ENCODE data around the gene BUD23. TPM values are rescaled to one million over a fixed set of nuclear protein-coding genes. Genes with fewer than 3 reads are reported as not detected.
A peak's percentile ranks its signal among the peaks of the same experiment; 100 is the strongest.

The BUD23 gene
- total and polyA plus RNA-seq, 9 of the 15 experiments (the other 6 are each of a cell fraction or from before 2014, with no cell fraction given): 79.5 to 270 (median 150) TPM

GRCh38 chr7:73663033-73663432 lies 20.4 kb upstream of the BUD23 start (continued):
- TF ChIP-seq TRIM28 (IDR thresholded peaks at IDR 0.05): peak; percentile 82
- no peak for TF ChIP-seq MEF2D (tag; conservative IDR thresholded peaks at IDR 0.05; ENCODE audit: low read depth)
- TF ChIP-seq SLC30A9 (CRISPR knock-in tag; IDR thresholded peaks at IDR 0.05): no peak
- TF ChIP-seq PHB (CRISPR knock-in tag; IDR thresholded peaks at IDR 0.05): no peak
- TF ChIP-seq E2F3 (CRISPR knock-in tag; IDR thresholded peaks at IDR 0.05): no peak
- TF ChIP-seq DIDO1 (tag; IDR thresholded peaks at IDR 0.05; ENCODE audit: low read depth): no peak
- TF ChIP-seq SRSF9 (IDR thresholded peaks at IDR 0.05; ENCODE audit: borderline replicate concordance, low read depth, low read length): no peak
- TF ChIP-seq CBX3 (IDR thresholded peaks at IDR 0.05; ENCODE audit: borderline replicate concordance in 1 of 2, low read length in 2 of 2): peak in 1 of 2 experiments; percentile 80; a peak in 1 of 3 replicates
- no peak for TF ChIP-seq ZNF77 (CRISPR knock-in tag; IDR thresholded peaks at IDR 0.05)
- no peak for TF ChIP-seq ZNF146 (CRISPR knock-in tag; IDR thresholded peaks at IDR 0.05; ENCODE audit: unreplicated experiment)

DNA sequence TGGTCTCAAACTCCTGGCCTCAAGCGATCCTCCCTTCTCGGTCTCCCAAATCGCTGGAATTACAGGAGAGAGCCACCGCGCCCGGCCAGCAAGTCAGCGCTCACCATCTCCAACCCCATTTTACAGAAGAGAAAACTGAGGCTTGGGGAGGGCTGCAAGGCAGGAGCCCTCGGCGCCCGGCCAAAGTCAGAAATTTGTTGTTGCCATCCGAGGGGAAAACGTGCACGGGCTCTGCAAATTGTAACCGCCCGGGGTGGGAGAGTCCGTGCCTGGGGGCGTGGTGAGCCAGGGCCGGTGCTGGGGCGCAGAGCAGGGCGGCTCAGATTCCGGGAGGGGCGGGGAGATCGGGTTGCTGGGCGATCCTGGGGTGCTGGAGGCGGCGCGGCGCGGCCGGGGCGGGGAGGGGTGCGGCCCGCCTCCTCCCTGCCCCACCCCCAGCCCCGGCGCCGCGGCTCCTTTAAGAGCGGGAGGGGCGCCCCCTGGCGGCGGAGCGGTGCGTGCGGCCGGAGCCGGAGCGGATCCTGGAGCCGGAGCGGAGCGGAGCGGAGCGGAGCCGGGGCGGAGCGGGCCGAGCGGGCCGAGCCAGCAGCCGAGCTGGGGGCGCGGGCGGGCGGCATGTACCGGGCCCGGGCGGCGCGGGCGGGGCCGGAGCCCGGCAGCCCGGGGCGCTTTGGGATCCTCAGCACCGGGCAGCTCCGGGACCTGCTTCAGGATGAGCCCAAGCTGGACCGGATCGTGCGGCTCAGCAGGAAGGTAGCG lies 15.9 kb upstream of the BUD23 start, which contains the start of gene VPS37D:
VPS37D (plus strand) TSS at position 488 of the 759 bp plus-strand sequence; CDS start at position 616, 128 bp downstream.
- Histone ChIP-seq H3K36me3 (ENCODE audit: control insufficient read depth, insufficient read depth, low read length) (no peaks in the 10 kb centered on the region), H3K27me3 (ENCODE audit: control insufficient read depth in 2 of 2, insufficient read depth in 2 of 2, low read length in 2 of 2) (no peaks in the 10 kb centered on the region), H3K4me1 (replicated peaks in 1 of 2; ENCODE audit: control insufficient read depth in 2 of 2, insufficient read depth in 2 of 2, low read length in 2 of 2) (peaks cover 9 to 42% of the 10 kb centered on the region in 2 experiments), H3K4me2 (ENCODE audit: insufficient read depth, low read length) (peak within 1 kb of the TSS; percentile 59), H3K9me3 (replicated peaks; ENCODE audit: control insufficient read depth, insufficient read depth, low read depth, low read length) (peaks cover 7% of the 10 kb centered on the region), H3K79me2 (ENCODE audit: control insufficient read depth, insufficient read depth, low read length) (no peaks in the 10 kb centered on the region), H4K20me1 (replicated peaks; ENCODE audit: control insufficient read depth, insufficient read depth, low read length) (no peaks in the 10 kb centered on the region; the same call in 1 of the 2 replicates), H3K27ac (ENCODE audit: extremely low read depth, low read depth, low read length) (no peak within 1 kb of the TSS), H3K9ac (ENCODE audit: insufficient read depth in 1 of 2, low read depth in 2 of 2, low read length in 2 of 2) (peak within 1 kb of the TSS; percentile 10 to 90; a peak in 3 of 4 replicates), H3K9me1 (ENCODE audit: control insufficient read depth, insufficient read depth, low read length) (no peaks in the 10 kb centered on the region), H3K4me3 (peak within 1 kb of the TSS; percentile 53), H2AFZ (ENCODE audit: low read depth, low read length) (peak within 1 kb of the TSS; percentile 83)
- BruUV-seq (replicated peaks): no TSS peak
- ATAC-seq (peak; percentile 96), DNase-seq (ENCODE audit: extremely low read depth in 1 of 4, low spot score in 3 of 4) (peak; percentile 97 to 99 (median 99)), FAIRE-seq (peak; percentile 49)
- CTCF ChIA-PET (ENCODE audit: low intra/inter-chr PET ratio): interaction anchor here (0.6 to 2.9 kb wide), 5 partner anchors 28 to 62 kb away, joined by 3 to 24 read pairs (median 5); no protein-coding TSS in a partner anchor
- in situ Hi-C loops (cut with MboI): no loop called here
- intact Hi-C loops (cut with micrococcal nuclease): loop anchor here (2.0 to 5.0 kb wide), 2 partner anchors 55 to 65 kb away; no protein-coding TSS in a partner anchor
- WGBS (ENCODE audit: insufficient coverage, low coverage, missing lambda C conversion rate): 11% methylated on average over 30 of the region's 79 CpGs
- POLR2A ChIA-PET: interaction anchor here (0.6 to 1.3 kb wide), 3 partner anchors 17 to 47 kb away, joined by 3 to 4 read pairs (median 3); no protein-coding TSS in a partner anchor
- TF ChIP-seq ZNF699 (CRISPR knock-in tag; IDR thresholded peaks at IDR 0.05; ENCODE audit: insufficient replicate concordance) (no peak), SREBF1 (IDR thresholded peaks at IDR 0.05; ENCODE audit: borderline replicate concordance, low read depth, low read length) (no peak), L3MBTL2 (IDR thresholded peaks at IDR 0.05) (peak; percentile 58), SIN3A (IDR thresholded peaks at IDR 0.05; ENCODE audit: borderline replicate concordance in 2 of 2, control insufficient read depth in 1 of 2, low read depth in 2 of 2, low read length in 2 of 2) (0 out of 4 replicates have a peak, but pooled peaks of 1 of the 2 experiments have one; percentile 32), BMI1 (IDR thresholded peaks at IDR 0.05; ENCODE audit: low read length) (no peak), PCBP1 (IDR thresholded peaks at IDR 0.05; ENCODE audit: low read depth, low read length, poor library complexity, severe bottlenecking) (peak; percentile 44)
